ENCODE measurements around the gene DUSP28. TPM values are rescaled to one million over a fixed set of nuclear protein-coding genes. Genes with fewer than 3 reads are reported as not detected.
A peak's percentile ranks its signal among the peaks of the same experiment; 100 is the strongest.

DUSP28 gene
- total and polyA plus RNA-seq, 2 of the 13 experiments (the other 11 are each of a cell fraction or from before 2014, with no cell fraction given): 5.2 to 8.6 TPM

DNA sequence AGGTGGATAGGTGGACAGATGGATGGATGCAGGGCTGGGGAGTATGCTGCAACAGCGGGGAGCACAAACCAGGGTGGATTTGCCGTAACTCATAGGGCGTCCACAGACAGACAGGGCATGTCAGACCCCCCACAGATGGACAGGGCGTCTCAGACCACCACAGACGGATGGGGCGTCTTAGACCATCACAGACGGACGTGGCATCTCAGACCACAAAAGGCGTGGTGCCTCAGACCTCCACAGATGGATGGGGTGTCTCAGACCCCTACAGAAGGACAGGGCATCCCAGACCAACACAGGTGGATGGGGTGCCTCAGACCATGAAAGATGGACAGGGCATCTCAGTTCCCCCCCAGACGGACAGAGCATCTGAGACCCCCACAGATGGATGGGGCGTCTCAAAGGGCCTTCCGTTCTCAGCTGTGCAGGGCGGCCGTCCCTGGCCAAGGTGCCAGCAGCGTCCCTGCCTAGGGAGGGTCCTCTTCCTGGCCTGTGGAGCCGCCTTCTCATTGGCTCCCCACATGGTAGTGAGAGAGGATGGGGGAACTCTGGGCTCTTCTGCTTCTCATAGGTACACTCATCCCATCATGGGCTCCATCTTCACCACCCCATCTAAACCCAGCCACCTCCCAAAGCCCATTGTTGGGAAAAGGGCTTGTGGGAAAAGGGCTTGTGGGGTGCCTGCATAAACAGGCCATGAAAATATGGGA lies 4.5 kb upstream of the DUSP28 start:
- peaks cover 28% of the 10 kb centered on the region for H3K79me2 ChIP-seq (ENCODE audit: insufficient read depth, low read length)
- H3K36me3 ChIP-seq (replicated peaks in 1 of 2; ENCODE audit: control insufficient read depth in 1 of 2, insufficient read depth in 2 of 2, low read length in 2 of 2): peaks cover 18 to 44% of the 10 kb centered on the region in 2 experiments
- no peak for DNase-seq (ENCODE audit: low spot score)
- H3K27me3 ChIP-seq (ENCODE audit: control insufficient read depth in 1 of 2, insufficient read depth in 2 of 2, low read length in 2 of 2): no peaks in the 10 kb centered on the region
- no peaks in the 10 kb centered on the region for H4K20me1 ChIP-seq (ENCODE audit: insufficient read depth, low read length)
- in situ Hi-C loops (cut with HindIII; ENCODE audit: extremely low pct_ligation_motif_present, low pct_unique_long_range_greater_than_20kb): loop anchor here (25.0 kb wide), 1 partner anchor 657 kb away; no protein-coding TSS in a partner anchor
- ATAC-seq: no peak
- POLR2A ChIA-PET: interaction anchor here (2.7 kb wide), 1 partner anchor 10 kb away, joined by 12 read pairs; no protein-coding TSS in a partner anchor
- H3K4me2 ChIP-seq (ENCODE audit: low read depth, low read length): no peak overlapping the region
- H3K27ac ChIP-seq (ENCODE audit: extremely low read length, insufficient read depth, low read length): peak overlapping the region; percentile 29
- no peaks in the 10 kb centered on the region for H3K9me3 ChIP-seq (ENCODE audit: low read length)
- no peak for FAIRE-seq
- H3K4me1 ChIP-seq (ENCODE audit: insufficient read depth, low read length): peaks cover 44% of the 10 kb centered on the region
- 94% methylated on average over 9 of the region's 16 CpGs for WGBS (ENCODE audit: low lambda C conversion rate)
- H2AFZ ChIP-seq (ENCODE audit: low read length): no peak overlapping the region
- no peak overlapping the region for H3K4me3 ChIP-seq (replicated peaks in 1 of 3; ENCODE audit: insufficient read depth in 1 of 3, low read depth in 2 of 3, low read length in 3 of 3)
- CTCF ChIA-PET (ENCODE audit: low intra/inter-chr PET ratio, low total read pairs): no interaction called here
- no TSS peak for BruUV-seq (replicated peaks)
- no peak for TF ChIP-seq TAF1 (CRISPR knock-in tag; IDR thresholded peaks at IDR 0.05)
- TF ChIP-seq NRL (CRISPR knock-in tag; IDR thresholded peaks at IDR 0.05; ENCODE audit: borderline replicate concordance): peak; percentile 58; the same call in 1 of the 2 replicates
- TF ChIP-seq ZNF354B (CRISPR knock-in tag; IDR thresholded peaks at IDR 0.05): no peak
- TF ChIP-seq NCOA5 (CRISPR knock-in tag; IDR thresholded peaks at IDR 0.05): no peak
- TF ChIP-seq MBD4 (IDR thresholded peaks at IDR 0.05; ENCODE audit: borderline replicate concordance, low read length): no peak
- H3K9ac ChIP-seq (ENCODE audit: insufficient read depth, low read depth, low read length): no peak overlapping the region
- intact Hi-C loops (cut with micrococcal nuclease; ENCODE audit: unreplicated experiment): no loop called here

DNA sequence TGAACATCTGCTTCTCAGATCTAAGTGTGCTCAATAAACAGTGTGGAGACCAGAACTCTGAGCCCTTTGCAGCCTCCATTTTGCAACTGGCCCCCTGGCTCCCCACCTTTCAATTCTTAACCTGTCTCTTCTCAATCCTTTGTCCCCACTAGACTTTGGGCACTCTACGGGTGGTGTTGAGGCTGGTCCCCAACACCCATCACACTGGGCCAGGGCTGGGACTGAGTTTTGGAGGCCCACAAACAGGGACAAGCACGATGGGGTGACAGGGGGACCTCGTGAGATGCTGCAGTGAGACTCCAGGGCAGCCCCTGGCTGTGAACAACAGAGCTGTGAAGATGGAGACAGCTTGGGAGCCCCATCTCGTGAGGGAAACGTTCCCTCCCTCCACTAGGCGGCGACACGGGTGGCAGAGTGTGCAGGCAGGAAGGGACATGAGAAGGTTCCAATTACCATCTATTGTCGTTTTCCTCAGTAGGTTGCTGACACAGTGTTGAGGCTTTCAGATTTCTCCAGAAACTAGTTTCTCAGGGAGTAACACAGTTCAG lies 3.5 kb upstream of the DUSP28 start:
- 57% methylated on average over 9 of the region's 9 CpGs for WGBS (ENCODE audit: low lambda C conversion rate)
- POLR2A ChIA-PET: interaction anchor here (1.0 to 2.7 kb wide), 2 partner anchors 9 to 30 kb away, joined by 5 to 12 read pairs; partner anchors contain the start of gene CAPN10
- H3K9ac ChIP-seq (ENCODE audit: insufficient read depth, low read depth, low read length): no peak overlapping the region
- no peaks in the 10 kb centered on the region for H3K9me3 ChIP-seq (ENCODE audit: low read length)
- no peaks in the 10 kb centered on the region for H4K20me1 ChIP-seq (ENCODE audit: insufficient read depth, low read length)
- DNase-seq (ENCODE audit: low spot score) (peak; percentile 57), FAIRE-seq (peak; percentile 60), ATAC-seq (peak; percentile 8; the same call in 1 of the 3 replicates)
- H3K27ac ChIP-seq (ENCODE audit: extremely low read length, insufficient read depth, low read length): peak overlapping the region; percentile 29
- H2AFZ ChIP-seq (ENCODE audit: low read length): no peak overlapping the region
- peaks cover 30% of the 10 kb centered on the region for H3K79me2 ChIP-seq (ENCODE audit: insufficient read depth, low read length)
- no peak overlapping the region for H3K4me3 ChIP-seq (replicated peaks in 1 of 3; ENCODE audit: insufficient read depth in 1 of 3, low read depth in 2 of 3, low read length in 3 of 3)
- in situ Hi-C loops (cut with HindIII; ENCODE audit: extremely low pct_ligation_motif_present, low pct_unique_long_range_greater_than_20kb): loop anchor here (25.0 kb wide), 1 partner anchor 656 kb away; no protein-coding TSS in a partner anchor
- intact Hi-C loops (cut with micrococcal nuclease; ENCODE audit: unreplicated experiment): no loop called here
- H3K36me3 ChIP-seq (replicated peaks in 1 of 2; ENCODE audit: control insufficient read depth in 1 of 2, insufficient read depth in 2 of 2, low read length in 2 of 2): peaks cover 15 to 34% of the 10 kb centered on the region in 2 experiments
- no peak overlapping the region for H3K4me2 ChIP-seq (ENCODE audit: low read depth, low read length)
- H3K27me3 ChIP-seq (ENCODE audit: control insufficient read depth in 1 of 2, insufficient read depth in 2 of 2, low read length in 2 of 2): no peaks in the 10 kb centered on the region
- BruUV-seq (replicated peaks): no TSS peak
- peaks cover 42% of the 10 kb centered on the region for H3K4me1 ChIP-seq (ENCODE audit: insufficient read depth, low read length)
- CTCF ChIA-PET (ENCODE audit: low intra/inter-chr PET ratio, low total read pairs): no interaction called here
- TF ChIP-seq REL (CRISPR knock-in tag; conservative IDR thresholded peaks at IDR 0.05) (no peak), ZNF329 (CRISPR knock-in tag; IDR thresholded peaks at IDR 0.05; ENCODE audit: low read depth) (0 out of 2 replicates have a peak, but pooled peaks have one; percentile 27), RAD21 (CRISPR knock-in tag; IDR thresholded peaks at IDR 0.05) (0 out of 2 replicates have a peak, but pooled peaks have one; percentile 17), ZFAT (CRISPR knock-in tag; conservative IDR thresholded peaks at IDR 0.05) (no peak), ZNF589 (CRISPR knock-in tag; conservative IDR thresholded peaks at IDR 0.05) (no peak), HOXA3 (CRISPR knock-in tag; IDR thresholded peaks at IDR 0.05) (0 out of 2 replicates have a peak, but pooled peaks have one; percentile 8), FOSL1 (CRISPR knock-in tag; IDR thresholded peaks at IDR 0.05; ENCODE audit: borderline replicate concordance) (no peak), ZNF672 (CRISPR knock-in tag; IDR thresholded peaks at IDR 0.05) (no peak), STAG1 (CRISPR knock-in tag; IDR thresholded peaks at IDR 0.05) (peak; percentile 50), ELF4 (CRISPR knock-in tag; IDR thresholded peaks at IDR 0.05; ENCODE audit: borderline replicate concordance) (no peak)
- TF ChIP-seq, protein P1, sequence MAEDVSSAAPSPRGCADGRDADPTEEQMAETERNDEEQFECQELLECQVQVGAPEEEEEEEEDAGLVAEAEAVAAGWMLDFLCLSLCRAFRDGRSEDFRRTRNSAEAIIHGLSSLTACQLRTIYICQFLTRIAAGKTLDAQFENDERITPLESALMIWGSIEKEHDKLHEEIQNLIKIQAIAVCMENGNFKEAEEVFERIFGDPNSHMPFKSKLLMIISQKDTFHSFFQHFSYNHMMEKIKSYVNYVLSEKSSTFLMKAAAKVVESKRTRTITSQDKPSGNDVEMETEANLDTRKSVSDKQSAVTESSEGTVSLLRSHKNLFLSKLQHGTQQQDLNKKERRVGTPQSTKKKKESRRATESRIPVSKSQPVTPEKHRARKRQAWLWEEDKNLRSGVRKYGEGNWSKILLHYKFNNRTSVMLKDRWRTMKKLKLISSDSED (CRISPR knock-in tag; IDR thresholded peaks at IDR 0.05): no peak
- TF ChIP-seq, protein P2, sequence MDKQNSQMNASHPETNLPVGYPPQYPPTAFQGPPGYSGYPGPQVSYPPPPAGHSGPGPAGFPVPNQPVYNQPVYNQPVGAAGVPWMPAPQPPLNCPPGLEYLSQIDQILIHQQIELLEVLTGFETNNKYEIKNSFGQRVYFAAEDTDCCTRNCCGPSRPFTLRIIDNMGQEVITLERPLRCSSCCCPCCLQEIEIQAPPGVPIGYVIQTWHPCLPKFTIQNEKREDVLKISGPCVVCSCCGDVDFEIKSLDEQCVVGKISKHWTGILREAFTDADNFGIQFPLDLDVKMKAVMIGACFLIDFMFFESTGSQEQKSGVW (CRISPR knock-in tag; IDR thresholded peaks at IDR 0.05; ENCODE audit: borderline replicate concordance): no peak
